Hindlimb muscle (tissue), 1 donor: ENCODE measurements around the gene PRUNE2. TPM values are rescaled to one million over a fixed set of nuclear protein-coding genes. Genes with fewer than 3 reads are reported as not detected.
"Not testable (repeated sequence)": the region's sequence is repeated elsewhere in the genome, so short reads cannot be mapped to it uniquely, and the experiment has no call there.

Experiments
- DNase-seq: peaks from one replicate; pipeline ENCODE4 v3.0.0-alpha.2; 2013
- polyA plus RNA-seq: library from polyadenylated mRNA; unstranded; fragments of 120-200 nt; gene quantifications from one replicate; pipeline ENCODE4 v1.2.1, GENCODE V29; 2013; ENCODE audit not compliant: insufficient read length

PRUNE2 gene, protein sequence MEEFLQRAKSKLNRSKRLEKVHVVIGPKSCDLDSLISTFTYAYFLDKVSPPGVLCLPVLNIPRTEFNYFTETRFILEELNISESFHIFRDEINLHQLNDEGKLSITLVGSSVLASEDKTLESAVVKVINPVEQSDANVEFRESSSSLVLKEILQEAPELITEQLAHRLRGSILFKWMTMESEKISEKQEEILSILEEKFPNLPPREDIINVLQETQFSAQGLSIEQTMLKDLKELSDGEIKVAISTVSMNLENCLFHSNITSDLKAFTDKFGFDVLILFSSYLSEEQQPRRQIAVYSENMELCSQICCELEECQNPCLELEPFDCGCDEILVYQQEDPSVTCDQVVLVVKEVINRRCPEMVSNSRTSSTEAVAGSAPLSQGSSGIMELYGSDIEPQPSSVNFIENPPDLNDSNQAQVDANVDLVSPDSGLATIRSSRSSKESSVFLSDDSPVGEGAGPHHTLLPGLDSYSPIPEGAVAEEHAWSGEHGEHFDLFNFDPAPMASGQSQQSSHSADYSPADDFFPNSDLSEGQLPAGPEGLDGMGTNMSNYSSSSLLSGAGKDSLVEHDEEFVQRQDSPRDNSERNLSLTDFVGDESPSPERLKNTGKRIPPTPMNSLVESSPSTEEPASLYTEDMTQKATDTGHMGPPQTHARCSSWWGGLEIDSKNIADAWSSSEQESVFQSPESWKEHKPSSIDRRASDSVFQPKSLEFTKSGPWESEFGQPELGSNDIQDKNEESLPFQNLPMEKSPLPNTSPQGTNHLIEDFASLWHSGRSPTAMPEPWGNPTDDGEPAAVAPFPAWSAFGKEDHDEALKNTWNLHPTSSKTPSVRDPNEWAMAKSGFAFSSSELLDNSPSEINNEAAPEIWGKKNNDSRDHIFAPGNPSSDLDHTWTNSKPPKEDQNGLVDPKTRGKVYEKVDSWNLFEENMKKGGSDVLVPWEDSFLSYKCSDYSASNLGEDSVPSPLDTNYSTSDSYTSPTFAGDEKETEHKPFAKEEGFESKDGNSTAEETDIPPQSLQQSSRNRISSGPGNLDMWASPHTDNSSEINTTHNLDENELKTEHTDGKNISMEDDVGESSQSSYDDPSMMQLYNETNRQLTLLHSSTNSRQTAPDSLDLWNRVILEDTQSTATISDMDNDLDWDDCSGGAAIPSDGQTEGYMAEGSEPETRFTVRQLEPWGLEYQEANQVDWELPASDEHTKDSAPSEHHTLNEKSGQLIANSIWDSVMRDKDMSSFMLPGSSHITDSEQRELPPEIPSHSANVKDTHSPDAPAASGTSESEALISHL (N-terminal part only)
- 10.6 TPM for polyA plus RNA-seq

DNA sequence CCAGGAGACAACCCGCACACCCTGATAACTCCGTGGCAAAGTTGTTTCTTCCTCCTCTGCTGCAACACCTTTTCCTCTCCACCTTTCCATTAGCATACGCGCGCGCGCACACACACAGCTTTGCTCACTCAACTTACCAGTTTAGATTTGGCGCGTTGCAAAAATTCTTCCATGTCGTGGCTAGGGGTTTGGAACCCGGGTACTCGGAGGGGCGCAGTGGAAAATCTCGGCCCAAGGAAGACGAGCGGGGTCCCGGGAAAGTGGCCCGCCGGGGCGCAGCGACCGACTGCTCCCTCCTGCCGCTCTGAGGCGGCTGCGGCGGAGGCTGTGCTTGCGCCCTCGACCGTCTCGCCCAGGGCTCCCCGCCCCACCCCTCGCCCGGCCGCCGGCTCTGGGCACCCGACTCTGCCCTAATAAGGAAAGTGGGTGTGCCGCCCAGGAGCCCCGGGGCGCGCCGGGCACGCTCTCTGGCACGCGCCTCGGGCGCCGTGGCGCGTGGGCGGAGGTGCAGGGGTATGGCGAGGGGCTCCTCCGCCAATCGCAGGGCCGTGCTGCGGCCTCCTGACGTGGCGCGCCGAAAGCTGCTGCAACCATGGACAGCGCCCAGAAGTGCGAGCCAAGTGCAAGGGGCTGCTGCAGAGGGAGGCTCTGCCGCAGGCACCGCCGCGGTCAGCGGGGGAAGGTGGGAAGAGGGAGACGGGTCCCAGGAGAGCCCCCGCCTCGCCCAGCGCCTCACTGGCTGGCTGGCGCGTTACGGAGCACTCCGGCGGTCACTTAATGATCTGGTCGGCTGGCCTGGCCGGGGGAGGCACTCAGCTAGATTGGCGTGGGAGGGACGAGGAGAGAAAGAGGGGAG lies at the start of gene PRUNE2:
TSS of gene PRUNE2 (minus strand) at position 324 of the 856 bp plus-strand sequence. CDS start at position 173, 151 bp downstream.
- peak; percentile 77 for DNase-seq

DNA sequence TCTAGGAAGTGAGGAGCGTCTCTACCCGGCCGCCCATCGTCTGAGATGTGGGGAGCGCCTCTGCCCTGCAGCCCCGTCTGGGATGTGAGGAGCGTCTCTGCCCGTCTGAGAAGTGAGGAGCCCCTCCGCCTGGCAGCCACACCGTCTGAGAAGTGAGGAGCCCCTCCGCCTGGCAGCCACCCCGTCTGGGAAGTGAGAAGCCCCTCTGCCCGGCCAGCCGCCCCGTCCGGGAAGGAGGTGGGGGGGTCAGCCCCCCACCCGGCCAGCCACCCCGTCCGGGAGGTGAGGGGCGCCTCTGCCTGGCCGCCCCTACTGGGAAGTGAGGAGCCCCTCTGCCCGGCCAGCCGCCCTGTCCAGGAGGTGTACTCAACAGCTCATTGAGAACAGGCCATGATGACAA lies 49.5 kb upstream of the PRUNE2 start:
- not testable (repeated sequence) for DNase-seq

GRCh38 chr9:76949865-76950264 lies 44.0 kb upstream of the PRUNE2 start:
- no peak for DNase-seq

GRCh38 chr9:76944011-76944410 lies 38.1 kb upstream of the PRUNE2 start:
- no peak for DNase-seq

- no peak for DNase-seq
These were observed 37.1 kb upstream of the PRUNE2 start for GRCh38 chr9:76943054-76943453.

DNA sequence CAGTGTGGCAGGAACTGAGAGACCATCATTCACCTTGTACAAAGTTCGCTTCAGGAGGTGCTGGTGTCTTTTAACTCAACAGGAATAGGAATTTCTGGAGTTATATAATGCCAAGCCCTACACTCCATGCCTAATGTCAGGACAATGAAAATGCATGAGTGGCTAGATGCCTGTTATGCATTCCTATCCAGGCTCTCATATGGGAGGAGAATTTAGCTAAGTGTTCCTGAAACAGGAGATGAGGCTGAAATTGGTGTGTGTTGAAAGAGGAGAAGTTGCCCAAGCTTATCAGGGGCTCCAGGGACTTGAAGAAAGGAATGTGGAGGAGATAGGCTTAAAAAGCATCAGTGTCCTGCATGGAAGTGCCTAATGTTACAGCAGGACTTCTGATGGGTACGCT lies 26.8 kb upstream of the PRUNE2 start:
- DNase-seq: no peak

GRCh38 chr9:76932265-76932664 lies 26.4 kb upstream of the PRUNE2 start:
- DNase-seq: no peak

- no peak for DNase-seq
These were observed 21.8 kb upstream of the PRUNE2 start for GRCh38 chr9:76927540-76928240.

GRCh38 chr9:76926846-76927245 lies 20.9 kb upstream of the PRUNE2 start:
- DNase-seq: no peak

DNA sequence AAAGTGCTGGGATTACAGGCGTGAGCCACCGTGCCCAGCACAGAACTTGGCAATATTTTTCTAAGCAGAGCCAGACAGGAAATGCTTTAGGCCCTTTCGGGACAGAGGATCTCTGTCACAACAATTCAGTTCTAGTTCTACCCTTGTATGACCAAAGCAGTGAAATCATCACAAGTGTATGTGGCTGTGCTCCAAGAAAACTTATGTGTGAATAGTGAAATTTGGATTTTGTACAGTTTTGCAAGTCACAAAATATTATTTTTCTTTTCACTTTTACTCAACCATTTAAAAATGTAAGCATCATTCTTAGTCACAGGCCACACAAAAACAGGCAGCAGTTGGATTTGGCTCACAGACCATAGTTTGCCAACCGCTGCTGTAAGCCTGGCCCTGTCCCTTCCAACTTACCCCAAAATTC lies 20.4 kb upstream of the PRUNE2 start:
- DNase-seq: no peak

GRCh38 chr9:76921165-76921564 lies 15.3 kb upstream of the PRUNE2 start:
- no peak for DNase-seq

DNA sequence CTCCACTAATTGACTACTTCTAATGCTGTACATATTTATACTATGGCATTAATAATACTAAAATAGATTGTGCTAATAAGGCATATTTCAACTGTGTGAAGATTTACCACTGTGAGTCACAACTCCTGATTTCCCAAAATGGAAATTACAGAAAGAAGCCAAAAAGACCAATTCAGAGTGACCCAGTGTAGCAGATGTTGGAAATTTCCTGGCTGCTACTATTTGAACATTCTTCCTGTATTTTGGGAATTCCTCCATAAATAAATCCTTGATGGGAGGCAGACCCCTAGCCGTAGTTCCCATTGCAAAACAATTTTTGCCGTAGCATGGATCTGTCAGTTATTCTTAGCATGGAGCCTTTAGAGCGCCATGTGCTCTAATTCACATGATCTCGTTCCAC lies 11.4 kb upstream of the PRUNE2 start:
- no peak for DNase-seq

GRCh38 chr9:76916231-76916630 lies 10.3 kb upstream of the PRUNE2 start:
- DNase-seq: no peak

DNA sequence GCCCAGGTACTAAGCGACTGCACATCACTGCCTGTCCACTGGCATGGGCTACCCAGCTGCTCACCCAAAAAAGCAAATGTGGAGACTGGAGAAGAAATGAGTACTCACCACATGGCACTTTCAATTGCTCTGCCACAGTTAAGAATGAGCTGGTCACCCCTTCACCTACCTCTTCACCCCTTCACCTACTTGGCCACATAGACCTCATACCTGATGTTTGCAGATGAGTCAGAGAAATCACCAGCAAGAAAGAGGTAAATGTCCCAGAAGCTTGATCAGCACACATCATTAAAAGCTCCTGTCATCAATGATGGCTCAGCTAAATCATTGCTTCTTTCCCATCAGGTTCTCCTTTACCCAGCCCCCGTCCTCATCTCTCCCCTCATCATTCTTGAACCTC lies 7.6 kb upstream of the PRUNE2 start:
- no peak for DNase-seq

DNA sequence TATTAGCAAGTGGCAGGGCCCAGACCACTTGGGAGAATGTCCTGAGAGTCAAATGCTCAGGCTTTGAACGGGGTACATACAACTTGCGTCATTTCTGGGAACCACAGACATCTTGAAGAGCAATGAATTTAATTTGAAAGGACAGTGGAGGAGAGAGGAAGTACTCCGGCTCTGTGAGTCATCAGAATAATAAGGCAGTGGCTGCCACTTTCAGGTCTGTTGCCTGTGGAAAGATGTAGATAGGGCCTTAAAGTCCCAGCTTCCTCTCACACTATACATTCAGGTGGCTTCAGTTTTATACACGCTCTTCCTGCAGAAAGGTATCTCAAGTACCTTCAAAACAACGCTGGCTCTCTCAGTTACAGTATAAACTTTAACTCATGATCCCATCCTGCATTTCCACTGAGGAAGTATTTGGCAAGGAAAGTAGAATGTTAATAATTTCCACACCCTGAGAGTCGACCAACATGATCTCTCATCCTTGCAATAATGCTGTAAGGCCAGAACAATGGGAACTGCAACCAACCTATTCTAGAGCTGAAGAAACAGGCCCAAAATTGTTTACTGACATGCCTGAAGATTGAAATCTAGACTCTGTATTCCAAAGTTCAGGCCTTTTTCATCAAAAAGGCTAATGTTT lies 6.8 kb upstream of the PRUNE2 start:
- DNase-seq: no peak

- no peak for DNase-seq
These were observed 6.1 kb upstream of the PRUNE2 start for GRCh38 chr9:76911971-76912370.

DNA sequence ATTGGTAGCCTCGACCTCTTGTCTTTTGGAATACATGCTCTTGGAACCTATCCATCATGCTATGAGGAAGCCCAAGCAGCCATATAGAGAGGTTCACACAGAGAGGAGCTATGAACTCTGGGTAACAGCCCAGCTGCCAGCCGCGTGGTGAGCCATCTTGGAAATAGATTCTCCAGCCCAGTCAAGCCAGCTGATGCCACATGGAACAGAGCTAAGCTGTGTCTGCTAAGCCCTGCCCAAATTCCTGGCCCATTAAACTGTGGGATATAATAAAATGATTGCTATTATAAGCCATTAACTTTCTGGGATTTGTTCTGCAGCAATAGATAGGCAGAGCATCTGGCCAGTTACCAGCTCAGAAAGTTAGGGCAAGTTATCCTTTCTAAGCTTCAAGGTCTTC lies 4.9 kb upstream of the PRUNE2 start:
- no peak for DNase-seq

GRCh38 chr9:76906647-76906975 lies 697 bp upstream of the PRUNE2 start:
- no peak for DNase-seq

DNA sequence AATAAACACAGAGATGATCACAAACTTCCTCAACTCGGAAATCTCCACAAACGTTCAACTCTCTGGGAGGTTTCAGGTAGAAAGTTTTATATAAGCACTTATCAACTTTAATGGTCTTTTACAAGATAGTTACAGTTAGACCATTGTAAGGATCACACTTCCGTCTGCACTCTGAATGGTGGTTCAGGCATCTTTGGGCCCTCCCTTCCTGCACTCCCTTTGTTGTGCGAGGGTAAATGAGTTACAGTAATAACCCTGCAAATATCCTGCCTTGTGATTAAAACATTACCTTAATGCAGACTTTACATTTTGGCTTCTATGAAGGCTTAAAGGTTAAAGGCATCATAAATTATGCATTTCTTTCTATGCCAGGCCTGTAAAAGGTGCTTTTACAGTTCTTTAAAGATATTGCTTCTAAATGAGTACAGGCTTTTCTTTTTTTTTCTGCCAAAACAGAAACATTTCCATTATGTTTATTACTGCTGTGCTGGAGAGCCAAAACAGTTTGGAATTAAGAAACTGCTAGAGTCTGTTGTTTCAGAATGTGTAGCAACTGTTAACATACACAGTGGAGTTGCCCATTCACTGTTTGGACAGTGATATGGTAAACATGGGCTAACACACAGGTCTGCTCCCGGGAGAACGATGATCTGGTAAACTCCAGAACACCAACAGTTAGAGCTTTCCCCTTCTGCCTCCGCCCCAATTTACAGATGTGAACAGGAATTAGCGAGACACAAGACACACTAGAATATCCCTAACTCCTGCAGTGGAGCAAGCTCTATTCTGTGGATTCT lies 1.1 kb downstream of the PRUNE2 start:
- DNase-seq: no peak

- DNase-seq: no peak
These were observed 3.5 kb downstream of the PRUNE2 start for GRCh38 chr9:76902395-76902794.
